ENCODE results near the gene SIRT2. TPM values are rescaled to one million over a fixed set of nuclear protein-coding genes. Genes with fewer than 3 reads are reported as not detected.

The SIRT2 gene
- total and polyA plus RNA-seq, 2 of the 8 experiments (the other 6 are each of a cell fraction or from before 2014, with no cell fraction given) = 6.5 to 10.0 TPM

DNA sequence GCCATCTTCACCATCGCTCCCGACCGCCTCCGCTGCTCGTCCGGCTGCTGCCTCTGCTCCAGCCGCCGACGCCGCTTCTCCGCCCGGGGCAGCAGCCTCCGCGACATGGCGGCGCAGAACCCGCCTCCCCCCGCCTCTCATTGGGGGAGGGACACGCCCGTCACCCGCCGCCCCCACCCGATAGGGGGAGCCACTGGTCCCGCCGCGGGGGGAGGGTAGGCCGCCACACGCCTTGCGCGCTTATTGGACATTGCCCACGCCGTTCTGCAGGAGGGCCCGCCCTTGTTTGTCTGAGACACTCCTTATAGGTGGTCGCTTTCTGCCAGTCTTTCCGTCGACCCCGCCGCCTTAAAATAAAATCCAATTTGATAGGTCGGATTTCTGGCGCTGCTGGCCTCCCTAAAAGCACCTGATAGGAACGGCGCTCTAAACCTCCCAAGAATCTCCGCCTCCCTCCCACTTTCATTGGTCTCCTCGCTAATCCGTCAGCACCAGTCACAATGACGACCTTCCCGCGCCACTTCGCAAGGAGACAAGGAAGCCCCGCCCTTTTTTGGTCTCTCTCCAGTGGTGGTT is 49.5 kb downstream of the SIRT2 start, which contains the start of gene HNRNPL:
Gene HNRNPL, minus strand, starts transcription at position 127 of the 576 bp plus-strand sequence. Its CDS starts 20 bp downstream, at position 107.
- Histone ChIP-seq H2BK12ac (ENCODE audit: low read depth, low read length) (peak within 1 kb of the TSS; percentile 68; the same call in 1 of the 2 replicates), H3K4me3 (ENCODE audit: extremely low read depth in 1 of 4, insufficient read depth in 2 of 4, low read depth in 3 of 4, low read length in 4 of 4) (peak within 1 kb of the TSS; percentile 80 to 97 (median 95)), H2AK5ac (ENCODE audit: low read depth, low read length) (peak within 1 kb of the TSS; percentile 91), H4K20me1 (replicated peaks in 1 of 2; ENCODE audit: control insufficient read depth in 1 of 2, insufficient read depth in 2 of 2, low read length in 2 of 2) (peaks cover 12 to 24% of the 10 kb centered on the region in 2 experiments), H3K27me3 (replicated peaks in 1 of 4; ENCODE audit: control insufficient read depth in 3 of 4, extremely low read depth in 1 of 4, insufficient read depth in 3 of 4, low read length in 3 of 4) (no peaks in the 10 kb centered on the region), H2BK20ac (ENCODE audit: low read length) (no peak within 1 kb of the TSS; the same call in 1 of the 2 replicates), H3K4me2 (ENCODE audit: insufficient read depth in 1 of 2, low read depth in 2 of 2, low read length in 2 of 2) (peak within 1 kb of the TSS; percentile 97 to 98), H3K4ac (replicated peaks; ENCODE audit: insufficient read length, low read depth, low read length) (peak within 1 kb of the TSS; percentile 92), H3K4me1 (replicated peaks in 1 of 4; ENCODE audit: control insufficient read depth in 3 of 4, insufficient read depth in 4 of 4, low read length in 3 of 4) (peaks cover 2 to 16% (median 11%) of the 10 kb centered on the region in 4 experiments), H3K79me2 (ENCODE audit: control insufficient read depth in 1 of 2, insufficient read depth in 2 of 2, low read length in 2 of 2) (peaks cover 22 to 38% of the 10 kb centered on the region in 2 experiments), H2BK120ac (replicated peaks; ENCODE audit: low read depth, low read length) (peak within 1 kb of the TSS; percentile 35), H3K27ac (ENCODE audit: low read depth, low read length) (peak within 1 kb of the TSS; percentile 96), H3K79me1 (ENCODE audit: low read depth, low read length) (peaks cover 9% of the 10 kb centered on the region; the same call in 1 of the 2 replicates), H4K5ac (ENCODE audit: insufficient read length, low read depth, low read length) (peak within 1 kb of the TSS; percentile 75), H4K91ac (replicated peaks; ENCODE audit: insufficient read length, low read length) (peak within 1 kb of the TSS; percentile 83), H3K36me3 (ENCODE audit: control insufficient read depth in 2 of 4, insufficient read depth in 4 of 4, low read length in 3 of 4) (peaks cover 22 to 40% (median 29%) of the 10 kb centered on the region in 4 experiments), H3K9me3 (ENCODE audit: insufficient read depth in 2 of 2, low read depth in 1 of 2, low read length in 1 of 2) (no peaks in the 10 kb centered on the region), H2BK15ac (ENCODE audit: low read length) (0 out of 2 replicates have a peak within 1 kb of the TSS, but pooled peaks have one; percentile 72), H4K8ac (ENCODE audit: extremely low read depth, insufficient read depth, low read length) (peak within 1 kb of the TSS; percentile 100), H2BK5ac (ENCODE audit: low read depth, low read length) (peak within 1 kb of the TSS; percentile 82), H3K9ac (replicated peaks in 1 of 4; ENCODE audit: extremely low read depth in 1 of 4, low read depth in 3 of 4, low read length in 3 of 4) (peak within 1 kb of the TSS; percentile 96 to 100 (median 97)), H3K18ac (ENCODE audit: extremely low read depth, low read length) (peak within 1 kb of the TSS; percentile 90), H3K23ac (ENCODE audit: insufficient read length) (no peak within 1 kb of the TSS), H2AFZ (ENCODE audit: low read length) (no peak within 1 kb of the TSS), H3K14ac (ENCODE audit: insufficient read length) (no peak within 1 kb of the TSS), H3K23me2 (ENCODE audit: low read depth, low read length) (peaks cover 22% of the 10 kb centered on the region), H3K56ac (replicated peaks; ENCODE audit: insufficient read length, low read depth, low read length) (peak within 1 kb of the TSS; percentile 85)
- WGBS, 2 experiments (ENCODE audit: extremely low coverage in 1 of 2, insufficient coverage in 1 of 2, insufficient read length in 1 of 2, insufficient replicate concordance in 2 of 2, low coverage in 1 of 2, low lambda C conversion rate in 2 of 2, missing lambda C conversion rate in 1 of 2) = 3% methylated on average over 27 of the region's 50 CpGs; no CpG with 5 or more reads in 1 of the 2 experiments
- CTCF ChIA-PET (ENCODE audit: partially characterized antibody) = interaction anchor here (0.7 to 1.7 kb wide), 3 partner anchors 11 to 56 kb away, joined by 3 to 5 read pairs (median 3); no protein-coding TSS in a partner anchor
- DNase-seq (ENCODE audit: low read depth in 1 of 2, low spot score in 2 of 2) = peak; percentile 99 to 100
- POLR2A ChIA-PET (ENCODE audit: partially characterized antibody) = interaction anchor here (0.6 to 8.3 kb wide), 22 partner anchors 10 to 249 kb away, joined by 3 to 376 read pairs (median 4); partner anchors contain the start of genes ECH1, EIF3K, NFKBIB and SIRT2
- peak; percentile 96 for FAIRE-seq
- TF ChIP-seq KDM1A (IDR thresholded peaks at IDR 0.05; ENCODE audit: borderline replicate concordance, low read length) = no peak
- TF ChIP-seq SP2 (IDR thresholded peaks at IDR 0.05; ENCODE audit: low read length) = peak; percentile 90
- TF ChIP-seq JUND (IDR thresholded peaks at IDR 0.05; ENCODE audit: low read length) = no peak
- TF ChIP-seq, protein P1, sequence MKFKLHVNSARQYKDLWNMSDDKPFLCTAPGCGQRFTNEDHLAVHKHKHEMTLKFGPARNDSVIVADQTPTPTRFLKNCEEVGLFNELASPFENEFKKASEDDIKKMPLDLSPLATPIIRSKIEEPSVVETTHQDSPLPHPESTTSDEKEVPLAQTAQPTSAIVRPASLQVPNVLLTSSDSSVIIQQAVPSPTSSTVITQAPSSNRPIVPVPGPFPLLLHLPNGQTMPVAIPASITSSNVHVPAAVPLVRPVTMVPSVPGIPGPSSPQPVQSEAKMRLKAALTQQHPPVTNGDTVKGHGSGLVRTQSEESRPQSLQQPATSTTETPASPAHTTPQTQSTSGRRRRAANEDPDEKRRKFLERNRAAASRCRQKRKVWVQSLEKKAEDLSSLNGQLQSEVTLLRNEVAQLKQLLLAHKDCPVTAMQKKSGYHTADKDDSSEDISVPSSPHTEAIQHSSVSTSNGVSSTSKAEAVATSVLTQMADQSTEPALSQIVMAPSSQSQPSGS (IDR thresholded peaks at IDR 0.05; ENCODE audit: low read length) = no peak
- TF ChIP-seq TBP (IDR thresholded peaks at IDR 0.05; ENCODE audit: low read depth, low read length) = peak; percentile 92
- TF ChIP-seq YY1 (IDR thresholded peaks at IDR 0.05; ENCODE audit: low read depth, low read length) = peak; percentile 81; the same call in 1 of the 2 replicates
- TF ChIP-seq SUZ12 (IDR thresholded peaks at IDR 0.05; ENCODE audit: low read length) = no peak
- no peak for TF ChIP-seq KDM5A (IDR thresholded peaks at IDR 0.05; ENCODE audit: low read length)
- no peak for TF ChIP-seq FOSL1 (IDR thresholded peaks at IDR 0.05; ENCODE audit: insufficient read depth, low read depth, low read length)
- TF ChIP-seq ASH2L (IDR thresholded peaks at IDR 0.05; ENCODE audit: low read length) = no peak
- TF ChIP-seq CREB1 (IDR thresholded peaks at IDR 0.05) = peak; percentile 95

Measured in H1 (cell line).